H54 (cell line): ENCODE data around the gene RAB43.

Experiments
- DNase-seq: peaks from one replicate; pipeline ENCODE4 v3.0.0; 2011; ENCODE audit warnings: low spot score, mixed read lengths; ENCODE audit not compliant: insufficient read length
- FAIRE-seq: peaks from 3 replicates; lab custom pipeline; 2011; peaks lifted over from hg19 to GRCh38; lab: Jason Lieb, UNC
- POLR2A ChIP-seq: IDR thresholded peaks from 2 replicates; pipeline ENCODE4 v1.6.1; 2011; ENCODE audit warnings: low read depth, mild to moderate bottlenecking, low read length

The RAB43 gene

DNA sequence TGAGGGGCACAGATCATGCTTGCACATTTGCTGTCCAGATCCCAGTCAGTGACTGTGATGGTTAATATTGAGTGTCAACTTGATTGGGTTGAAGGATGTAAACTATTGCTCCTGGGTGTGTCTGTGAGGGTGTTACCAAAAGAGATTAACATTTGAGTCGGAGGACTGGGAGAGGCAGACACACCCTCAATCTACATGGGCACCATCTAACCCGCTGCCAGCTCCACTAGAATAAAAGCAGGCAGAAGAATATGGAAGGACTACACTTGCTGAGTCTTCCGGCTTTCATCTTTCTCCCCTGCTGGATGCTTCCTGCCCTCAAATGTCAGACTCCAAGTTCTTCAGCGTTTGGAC lies 55.9 kb downstream of the RAB43 start:
- DNase-seq (no peak), FAIRE-seq (no peak)
- TF ChIP-seq POLR2A, result no peak

DNA sequence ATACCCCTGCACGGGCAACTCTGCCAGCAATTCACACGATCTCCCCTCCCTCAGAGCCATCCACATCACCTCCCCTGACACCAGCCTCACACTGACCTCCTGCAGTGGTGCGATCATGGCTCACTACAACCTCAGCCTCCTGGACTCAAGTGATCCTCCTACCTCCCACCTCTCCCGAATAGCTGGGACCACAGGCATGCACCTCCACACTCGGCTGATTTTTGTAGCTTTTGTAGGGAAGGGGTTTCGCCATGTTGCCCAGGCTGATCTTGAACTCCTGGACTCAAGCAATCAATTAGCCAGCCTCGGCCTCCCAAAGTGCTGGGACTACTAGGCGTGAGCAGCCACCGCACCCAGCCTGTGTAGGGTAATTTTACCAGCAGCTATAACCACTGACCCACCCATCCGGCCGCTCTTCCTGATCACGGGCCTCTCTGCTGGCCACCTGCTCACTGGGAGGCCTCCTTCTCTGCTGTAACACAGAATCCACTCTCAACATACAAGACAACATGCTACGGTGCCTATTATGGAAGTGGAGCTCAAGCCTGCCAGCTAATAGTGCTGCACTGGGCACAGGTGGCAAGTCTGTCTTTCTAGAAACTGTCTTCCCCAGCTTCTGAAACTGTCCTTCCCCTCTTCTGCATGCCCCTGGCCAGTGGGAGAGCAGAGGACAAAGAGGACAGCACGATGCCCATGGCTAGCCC lies 56.4 kb downstream of the RAB43 start:
- FAIRE-seq (no peak), DNase-seq (no peak)
- TF ChIP-seq POLR2A, result no peak

DNA sequence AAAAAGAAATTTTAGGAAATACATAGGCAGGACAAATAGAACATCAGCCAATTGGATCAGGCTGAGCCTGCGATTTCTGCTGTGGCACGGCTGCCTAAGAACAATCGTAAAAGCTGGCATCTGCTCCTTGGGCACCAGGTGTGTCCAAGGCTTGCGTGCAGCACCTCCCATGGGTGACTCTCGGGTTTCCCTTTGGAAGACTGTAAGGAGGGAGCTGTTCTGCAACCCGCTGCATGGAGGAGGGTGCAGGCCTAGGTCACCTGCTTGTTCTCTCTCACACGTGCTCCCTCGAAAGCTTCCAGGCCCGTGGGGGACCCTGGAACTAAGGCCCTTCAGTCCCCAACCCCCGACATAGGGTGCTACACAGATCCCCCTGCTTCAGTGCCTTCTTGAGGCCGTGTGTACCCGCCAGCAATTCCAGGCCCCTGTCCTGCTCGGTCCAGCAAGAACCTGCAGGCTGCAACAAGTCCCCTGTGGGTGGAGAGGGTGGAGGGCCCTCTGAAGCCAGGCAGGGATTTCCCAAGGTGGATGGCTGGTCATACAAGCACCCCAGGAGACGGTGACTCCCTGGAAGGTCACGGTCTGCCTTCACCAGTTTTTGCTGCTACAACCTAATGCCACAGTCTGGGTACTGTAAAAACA lies 57.6 kb downstream of the RAB43 start:
- no peak for FAIRE-seq
- TF ChIP-seq POLR2A, result no peak
- DNase-seq, result no peak

DNA sequence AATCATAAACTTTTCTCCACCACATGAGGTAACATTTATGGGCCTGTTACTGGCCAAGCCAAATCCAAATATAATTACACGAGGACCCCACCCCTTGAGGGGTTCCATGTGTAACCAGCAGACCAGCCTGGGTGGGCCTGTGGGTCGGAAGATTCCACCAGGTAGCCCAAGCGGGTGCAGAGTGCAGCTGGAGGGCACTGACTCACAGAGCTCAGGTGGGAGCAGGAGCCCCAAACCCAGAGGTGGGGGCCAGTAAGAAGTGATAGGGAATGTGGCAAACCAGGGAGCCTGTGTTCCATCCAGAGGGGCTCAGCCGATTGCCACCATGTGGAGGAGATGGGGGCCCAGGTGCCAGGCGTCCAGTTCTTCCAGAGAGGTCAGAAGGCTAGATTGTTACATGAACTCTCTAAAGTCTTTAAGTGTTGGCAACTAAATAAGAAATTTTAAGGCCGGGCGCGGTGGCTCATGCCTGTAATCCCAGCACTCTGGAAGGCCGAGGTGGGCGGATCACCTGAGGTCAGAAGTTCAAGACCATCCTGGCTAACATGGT lies 58.4 kb downstream of the RAB43 start:
- FAIRE-seq (no peak), DNase-seq (no peak)
- TF ChIP-seq POLR2A, result no peak

DNA sequence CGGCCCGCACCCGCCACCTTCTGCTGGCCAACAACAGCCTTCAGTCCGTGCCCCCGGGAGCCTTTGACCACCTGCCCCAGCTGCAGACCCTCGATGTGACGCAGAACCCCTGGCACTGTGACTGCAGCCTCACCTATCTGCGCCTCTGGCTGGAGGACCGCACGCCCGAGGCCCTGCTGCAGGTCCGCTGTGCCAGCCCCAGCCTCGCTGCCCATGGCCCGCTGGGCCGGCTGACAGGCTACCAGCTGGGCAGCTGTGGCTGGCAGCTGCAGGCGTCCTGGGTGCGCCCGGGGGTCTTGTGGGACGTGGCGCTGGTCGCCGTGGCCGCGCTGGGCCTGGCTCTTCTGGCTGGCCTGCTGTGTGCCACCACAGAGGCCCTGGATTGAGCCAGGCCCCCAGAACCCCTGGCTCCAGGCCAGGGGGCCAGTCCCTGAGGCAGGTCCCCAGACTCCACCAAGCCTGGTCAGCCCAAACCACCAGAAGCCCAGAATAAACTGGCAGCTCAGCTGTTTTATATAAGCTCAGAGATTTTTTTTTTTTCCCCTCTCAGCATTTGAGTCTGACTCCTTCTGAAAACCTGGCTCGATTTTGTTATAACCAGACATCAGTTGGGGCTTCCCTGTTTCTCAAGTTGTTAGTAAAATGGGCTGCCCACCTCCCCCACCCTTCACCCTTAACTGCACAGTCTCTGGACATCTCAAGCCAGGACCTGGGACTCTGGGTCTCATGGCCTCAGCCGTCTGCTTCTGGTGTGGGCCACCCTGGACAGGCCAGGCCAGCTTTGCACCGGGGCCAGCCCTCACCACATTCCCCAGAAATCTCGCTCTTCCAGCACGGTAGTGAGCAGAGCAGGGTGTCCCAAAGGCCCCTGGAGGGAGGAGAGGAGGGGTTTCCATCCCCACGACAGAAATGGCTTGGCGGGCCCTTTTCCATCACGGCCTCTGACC lies 59.4 kb downstream of the RAB43 start:
- FAIRE-seq (no peak), DNase-seq (no peak)
- TF ChIP-seq POLR2A, result no peak

DNA sequence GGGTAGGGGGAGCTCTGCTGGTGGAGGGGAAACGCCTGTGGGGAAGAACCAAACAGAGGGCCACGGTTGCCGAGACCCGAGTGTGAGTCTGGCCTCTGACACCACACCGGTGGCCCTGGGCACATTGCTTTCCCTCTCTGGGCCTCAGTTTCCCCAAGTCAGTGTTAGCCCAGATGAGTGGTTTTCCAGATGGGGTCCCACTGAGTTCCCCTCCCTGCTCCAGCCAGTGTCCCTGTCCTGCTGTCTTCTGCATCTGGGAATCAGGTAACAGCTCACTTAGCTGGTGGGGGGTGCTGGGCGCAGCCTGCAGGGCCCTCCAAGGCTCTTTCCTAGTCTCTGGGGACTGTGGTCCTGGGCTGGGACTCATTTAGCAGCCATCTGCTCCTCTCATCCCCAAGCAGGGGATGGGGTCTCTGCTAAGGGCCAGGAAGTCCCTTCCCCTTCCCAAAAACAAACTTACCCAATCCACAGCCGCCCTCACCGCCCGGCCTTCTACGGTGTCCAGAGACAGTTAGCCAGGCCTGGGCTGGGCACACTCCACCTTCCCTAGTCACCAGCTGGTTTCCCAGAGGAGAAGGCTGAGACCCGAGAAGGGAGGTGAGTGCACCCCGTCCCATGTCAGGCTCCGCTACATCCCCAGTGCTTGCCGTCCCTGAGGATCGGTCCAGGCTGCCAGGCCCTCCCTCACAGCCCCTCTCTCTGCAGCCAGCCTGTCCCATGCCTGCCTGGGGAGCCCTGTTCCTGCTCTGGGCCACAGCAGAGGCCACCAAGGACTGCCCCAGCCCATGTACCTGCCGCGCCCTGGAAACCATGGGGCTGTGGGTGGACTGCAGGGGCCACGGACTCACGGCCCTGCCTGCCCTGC lies 60.3 kb downstream of the RAB43 start:
- DNase-seq (no peak), FAIRE-seq (no peak)
- no peak for TF ChIP-seq POLR2A

DNA sequence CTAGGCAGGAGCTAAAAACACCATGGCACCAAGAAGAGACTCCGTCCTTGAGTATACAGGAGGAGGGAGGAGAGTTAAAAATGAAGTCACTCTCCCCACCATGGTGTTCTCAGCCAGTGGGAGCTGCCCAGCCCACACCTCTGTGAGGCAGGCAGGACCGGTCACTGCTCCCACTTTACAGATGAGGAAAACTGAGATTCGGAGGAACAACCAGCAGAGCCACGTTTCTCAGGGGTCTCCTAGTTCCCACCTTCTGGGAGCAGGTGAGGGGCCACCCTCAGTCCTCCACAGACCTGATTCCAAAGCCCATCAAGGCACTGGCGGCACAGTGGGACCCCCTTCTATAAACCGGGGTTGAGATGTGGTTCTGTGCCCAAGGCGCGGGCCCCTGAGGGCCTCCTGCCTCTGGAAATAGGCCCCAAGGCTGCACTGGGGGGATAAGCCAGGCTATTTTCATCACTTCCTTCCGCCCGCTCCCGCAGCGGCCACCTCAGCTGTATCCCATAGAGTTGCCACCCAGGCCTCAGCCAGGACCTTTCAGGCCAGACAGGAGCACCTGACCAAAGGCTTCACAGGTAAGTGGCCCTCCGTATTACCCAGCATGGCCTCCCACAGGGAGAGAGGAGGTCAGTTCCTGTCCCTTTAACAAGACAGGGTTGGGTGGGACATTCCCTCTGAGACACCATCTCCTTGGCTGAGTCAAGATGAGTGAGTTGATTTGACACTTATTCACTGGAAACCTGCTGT lies 61.2 kb downstream of the RAB43 start, which contains the start of gene GP9:
Gene GP9, plus strand, starts transcription at position 504 of the 747 bp plus-strand sequence. CDS start 961 bp downstream, outside the sequence.
- no peak for TF ChIP-seq POLR2A
- DNase-seq (no peak), FAIRE-seq (no peak)

DNA sequence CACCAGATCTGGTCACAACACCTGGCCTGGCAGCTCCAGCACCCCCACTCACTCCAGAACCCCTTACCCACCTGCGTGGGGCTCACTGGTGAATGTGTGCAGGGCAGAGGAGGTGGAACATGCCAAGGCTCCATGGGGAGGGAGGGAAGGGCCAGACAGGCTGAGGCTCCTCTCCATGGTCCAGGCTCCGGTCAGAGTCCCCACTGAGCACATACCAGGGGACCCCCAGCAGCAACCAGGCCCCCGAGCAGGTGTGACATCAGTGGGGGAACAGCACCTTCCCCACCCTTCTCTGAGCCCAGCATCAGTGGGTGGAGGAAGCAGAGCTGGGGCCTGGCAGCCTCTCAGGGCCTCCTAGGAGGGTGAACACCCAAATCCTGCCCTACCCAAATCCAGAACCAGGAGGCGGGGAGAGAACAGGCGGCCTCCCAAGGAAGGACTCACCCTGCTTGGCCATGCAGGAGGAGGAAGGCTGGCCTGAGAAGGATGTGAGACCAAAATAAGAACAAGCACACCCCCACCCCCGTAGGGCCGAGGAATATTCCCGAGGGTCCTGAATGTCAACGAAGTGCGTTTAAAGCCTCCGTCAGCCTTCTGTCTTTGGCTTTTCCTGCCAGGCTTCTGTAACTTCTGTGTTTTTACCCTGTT lies 62.2 kb downstream of the RAB43 start:
- no peak for TF ChIP-seq POLR2A
- FAIRE-seq, result no peak
- no peak for DNase-seq

DNA sequence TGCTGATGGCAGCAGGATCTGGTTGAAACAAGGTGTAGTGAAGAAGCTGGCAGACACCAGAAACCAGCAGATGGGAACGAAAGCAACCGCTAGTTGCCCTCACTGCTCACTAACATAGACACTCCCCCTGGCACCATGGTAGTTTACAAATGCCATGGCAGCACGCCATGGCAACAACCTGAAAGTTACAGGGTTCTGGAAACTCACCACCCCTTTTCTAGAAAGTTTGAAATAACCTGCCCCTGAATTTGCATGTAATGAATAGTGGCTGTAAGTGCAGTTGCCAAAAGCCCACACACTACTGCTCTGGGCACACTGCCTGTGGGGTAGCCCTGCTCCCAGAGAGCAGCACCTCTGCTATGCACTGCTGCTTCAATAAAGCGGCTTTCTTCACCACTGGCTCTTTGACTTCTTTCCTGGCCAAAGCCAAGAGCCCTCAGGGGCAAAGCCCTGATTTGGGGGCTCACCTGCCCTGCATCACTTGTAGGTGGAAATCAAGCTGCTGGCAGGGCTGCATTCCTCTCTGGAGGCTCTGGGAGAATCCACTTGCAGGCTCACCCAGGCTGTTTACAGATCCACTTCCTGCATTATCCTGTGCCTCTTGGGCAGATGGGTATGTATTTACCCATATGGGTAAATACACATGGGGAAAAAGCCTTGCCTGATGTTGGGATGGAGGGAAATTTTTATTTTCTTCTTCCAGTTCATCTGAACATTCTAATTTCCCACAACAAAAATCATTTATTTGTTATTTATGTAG lies 63.0 kb downstream of the RAB43 start:
- FAIRE-seq (no peak), DNase-seq (no peak)
- TF ChIP-seq POLR2A, result no peak

DNA sequence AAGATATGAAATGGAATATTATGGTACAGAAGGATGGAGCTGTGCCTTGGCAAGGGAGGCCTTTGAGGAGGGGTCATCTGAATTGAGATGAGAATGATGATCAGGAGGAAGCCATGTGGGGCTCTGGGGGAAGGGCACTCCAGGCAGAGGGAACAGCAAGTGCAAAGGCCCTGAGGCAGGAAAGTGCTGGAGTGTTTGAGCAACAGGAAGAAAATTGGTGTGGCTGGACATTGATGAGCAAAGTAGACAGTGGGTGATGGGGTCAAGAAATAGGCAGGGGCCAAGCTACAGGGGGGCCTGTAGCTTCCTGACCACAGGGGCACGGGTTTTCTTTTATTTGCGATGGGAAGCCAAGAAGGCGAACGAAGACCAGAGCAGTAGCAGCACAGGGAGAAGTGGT lies 64.4 kb downstream of the RAB43 start:
- FAIRE-seq (no peak), DNase-seq (no peak)
- no peak for TF ChIP-seq POLR2A
